H1 (cell line): ENCODE data around the gene VPS26B. TPM values are rescaled to one million over a fixed set of nuclear protein-coding genes. Genes with fewer than 3 reads are reported as not detected.

ENCODE experiments used
- CTCF ChIA-PET: fragments of 300-600 bp; sonication (Branson Sonifier 250); formaldehyde crosslinking; loops from one replicate; lab custom pipeline; 2021; ENCODE audit not compliant: partially characterized antibody; lab: Charles Lee
- POLR2A ChIA-PET: fragments of 300-600 bp; sonication (Branson Sonifier 250); formaldehyde crosslinking; loops from one replicate; lab custom pipeline; 2021; ENCODE audit warnings: inconsistent platforms; ENCODE audit not compliant: partially characterized antibody; lab: Charles Lee
- DNase-seq, 2 experiments: peaks; one replicate each; pipeline versions ENCODE4 v3.0.0 to v3.0.0-alpha.2; 2010 to 2022; ENCODE audit warnings: low spot score in 2 of 2, low read depth in 1 of 2, mixed read lengths in 1 of 2
- FAIRE-seq: peaks from 2 replicates; lab custom pipeline; 2011; peaks lifted over from hg19 to GRCh38; lab: Jason Lieb, UNC
- H2AFZ ChIP-seq: 2 replicates; pipeline ENCODE4 v1.8.1; 2012; ENCODE audit warnings: low read length, inconsistent platforms
- H2AK5ac ChIP-seq: 2 replicates; pipeline ENCODE4 v1.6.1; 2013; ENCODE audit warnings: low read depth, low read length
- H2BK120ac ChIP-seq: replicated peaks from 2 replicates; pipeline ENCODE3; 2013; ENCODE audit warnings: low read depth, low read length, inconsistent platforms
- H2BK12ac ChIP-seq: 2 replicates; pipeline ENCODE4 v1.6.1; 2013; ENCODE audit warnings: low read depth, low read length
- H2BK15ac ChIP-seq: 2 replicates; pipeline ENCODE4 v1.6.1; 2013; ENCODE audit warnings: low read length
- H2BK20ac ChIP-seq: 2 replicates; pipeline ENCODE4 v1.6.1; 2013; ENCODE audit warnings: low read length
- H2BK5ac ChIP-seq: 2 replicates; pipeline ENCODE4 v1.6.1; 2013; ENCODE audit warnings: low read depth, low read length
- H3K14ac ChIP-seq: 2 replicates; pipeline ENCODE4 v1.6.1; 2013; ENCODE audit warnings: inconsistent platforms; ENCODE audit not compliant: insufficient read length
- H3K18ac ChIP-seq: 2 replicates; pipeline ENCODE4 v1.6.1; 2013; ENCODE audit warnings: low read length; ENCODE audit errors: extremely low read depth
- H3K23ac ChIP-seq: 2 replicates; pipeline ENCODE4 v1.6.1; 2013; ENCODE audit warnings: inconsistent platforms; ENCODE audit not compliant: insufficient read length
- H3K23me2 ChIP-seq: 2 replicates; pipeline ENCODE4 v1.6.1; 2013; ENCODE audit warnings: low read depth, low read length
- H3K27ac ChIP-seq: 2 replicates; pipeline ENCODE4 v1.6.1; 2011; ENCODE audit warnings: low read depth, low read length, inconsistent platforms
- H3K27me3 ChIP-seq, 4 experiments: replicated peaks in 1 of 4; 1 replicate in 1 of 4; 2 replicates in 3 of 4; pipeline versions ENCODE4 v1.6.1 to v1.8.1; 2011 to 2013; ENCODE audit warnings: low read length in 3 of 4, mild to moderate bottlenecking in 3 of 4, inconsistent platforms in 2 of 4, mixed read lengths in 2 of 4, moderate library complexity in 1 of 4; ENCODE audit not compliant: control insufficient read depth in 3 of 4, insufficient read depth in 3 of 4; ENCODE audit errors: extremely low read depth in 1 of 4
- H3K36me3 ChIP-seq, 4 experiments: 2 replicates each; pipeline versions ENCODE4 v1.6.1 to v1.8.1; 2011 to 2013; ENCODE audit warnings: mild to moderate bottlenecking in 4 of 4, low read length in 3 of 4, moderate library complexity in 2 of 4, control low read depth in 1 of 4, inconsistent platforms in 1 of 4; ENCODE audit not compliant: insufficient read depth in 4 of 4, control insufficient read depth in 2 of 4
- H3K4ac ChIP-seq: replicated peaks from 2 replicates; pipeline ENCODE3; 2013; ENCODE audit warnings: low read length, low read depth, mixed read lengths, inconsistent platforms; ENCODE audit not compliant: insufficient read length
- H3K4me1 ChIP-seq, 4 experiments: replicated peaks in 1 of 4; 1 replicate in 1 of 4; 2 replicates in 3 of 4; pipeline versions ENCODE4 v1.6.1 to v1.8.1; 2011 to 2013; ENCODE audit warnings: low read length in 3 of 4, inconsistent platforms in 2 of 4, mixed read lengths in 1 of 4; ENCODE audit not compliant: insufficient read depth in 4 of 4, control insufficient read depth in 3 of 4
- H3K4me2 ChIP-seq, 2 experiments: 2 replicates each; pipeline versions ENCODE4 v1.6.1 to v1.8.1; 2011 to 2013; ENCODE audit warnings: low read depth in 2 of 2, low read length in 2 of 2, control low read depth in 1 of 2, inconsistent platforms in 1 of 2, mild to moderate bottlenecking in 1 of 2; ENCODE audit not compliant: insufficient read depth in 1 of 2
- H3K4me3 ChIP-seq, 4 experiments: fragments of 200-600, 300-600 bp in 1 of 4; sonication (generic), shearing (Covaris generic), sonication (Bioruptor Twin) in 1 of 4; 2 replicates each; pipeline versions ENCODE4 v1.5.1 to v1.8.1; 2011 to 2016; ENCODE audit warnings: low read length in 4 of 4, low read depth in 3 of 4, control low read depth in 2 of 4, inconsistent platforms in 2 of 4, mild to moderate bottlenecking in 2 of 4, mixed read lengths in 1 of 4, moderate library complexity in 1 of 4; ENCODE audit not compliant: insufficient read depth in 2 of 4; ENCODE audit errors: extremely low read depth in 1 of 4
- H3K56ac ChIP-seq: replicated peaks from 2 replicates; pipeline ENCODE3; 2013; ENCODE audit warnings: low read depth, mild to moderate bottlenecking, mixed read lengths, low read length, inconsistent platforms; ENCODE audit not compliant: insufficient read length
- H3K79me1 ChIP-seq: 2 replicates; pipeline ENCODE4 v1.6.1; 2013; ENCODE audit warnings: low read depth, low read length, control low read depth
- H3K79me2 ChIP-seq, 2 experiments: 2 replicates each; pipeline versions ENCODE4 v1.6.1 to v1.8.1; 2012 to 2013; ENCODE audit warnings: low read length in 2 of 2, mild to moderate bottlenecking in 2 of 2, inconsistent platforms in 1 of 2; ENCODE audit not compliant: insufficient read depth in 2 of 2, control insufficient read depth in 1 of 2
- H3K9ac ChIP-seq, 4 experiments: replicated peaks in 1 of 4; 1 replicate in 1 of 4; 2 replicates in 3 of 4; pipeline versions ENCODE4 v1.6.1 to v1.8.1; 2011 to 2013; ENCODE audit warnings: low read depth in 3 of 4, low read length in 3 of 4, control low read depth in 2 of 4, mild to moderate bottlenecking in 2 of 4, moderate library complexity in 2 of 4, inconsistent platforms in 1 of 4; ENCODE audit errors: extremely low read depth in 1 of 4
- H3K9me3 ChIP-seq, 2 experiments: 2 replicates each; pipeline versions ENCODE4 v1.6.1 to v1.8.1; 2012 to 2013; ENCODE audit warnings: mild to moderate bottlenecking in 2 of 2, moderate library complexity in 2 of 2, control low read depth in 1 of 2, inconsistent platforms in 1 of 2, low read depth in 1 of 2, low read length in 1 of 2, mixed read lengths in 1 of 2; ENCODE audit not compliant: insufficient read depth in 2 of 2
- H4K20me1 ChIP-seq, 2 experiments: replicated peaks in 1 of 2; 2 replicates each; pipeline versions ENCODE3 to v1.8.1; 2011 to 2013; ENCODE audit warnings: inconsistent platforms in 2 of 2, low read length in 2 of 2, mild to moderate bottlenecking in 1 of 2; ENCODE audit not compliant: insufficient read depth in 2 of 2, control insufficient read depth in 1 of 2
- H4K5ac ChIP-seq: 2 replicates; pipeline ENCODE4 v1.6.1; 2013; ENCODE audit warnings: low read length, low read depth, mixed read lengths, inconsistent platforms; ENCODE audit not compliant: insufficient read length
- H4K8ac ChIP-seq: 2 replicates; pipeline ENCODE4 v1.8.0; 2013; ENCODE audit warnings: mild to moderate bottlenecking, moderate library complexity, low read length, inconsistent platforms; ENCODE audit not compliant: insufficient read depth; ENCODE audit errors: extremely low read depth
- H4K91ac ChIP-seq: replicated peaks from 2 replicates; pipeline ENCODE3; 2013; ENCODE audit warnings: low read length, mixed read lengths, inconsistent platforms; ENCODE audit not compliant: insufficient read length
- CHD1 ChIP-seq: IDR thresholded peaks from 2 replicates; pipeline ENCODE4 v1.6.1; 2012; ENCODE audit warnings: low read depth, low read length, improper control_type of control experiment
- CTBP2 ChIP-seq: IDR thresholded peaks from 2 replicates; pipeline ENCODE4 v1.7.0; 2011; ENCODE audit warnings: borderline replicate concordance, mild to moderate bottlenecking, moderate library complexity, mixed read lengths, low read length; ENCODE audit not compliant: insufficient read depth, insufficient read length
- TEAD4 ChIP-seq: IDR thresholded peaks from 2 replicates; pipeline ENCODE4 v1.6.1; 2012; ENCODE audit warnings: low read depth, low read length, inconsistent platforms, mixed read lengths
- WGBS, 2 experiments: shearing (Covaris generic) in 1 of 2; methylation state at CpG; one replicate each; pipeline versions ENCODE4 v1.1.6 to v1.1.7; 2013 to 2015; ENCODE audit warnings: low lambda C conversion rate in 2 of 2, mixed read lengths in 2 of 2, inconsistent platforms in 1 of 2, low coverage in 1 of 2, missing lambda C conversion rate in 1 of 2; ENCODE audit not compliant: insufficient replicate concordance in 2 of 2, insufficient coverage in 1 of 2, insufficient read length in 1 of 2; ENCODE audit errors: extremely low coverage in 1 of 2, missing lambda C conversion rate in 1 of 2; 5-methylcytosine and 5-hydroxymethylcytosine counted together
- polyA plus RNA-seq, 7 experiments: library from polyadenylated mRNA; depleted of rRNA in 3 of 7; stranded (reverse) in 5 of 7; unstranded in 2 of 7; fragments of >200 nt in 5 of 7; fragments of 200-250 nt in 2 of 7; gene quantifications; 1 replicate in 5 of 7; 2 replicates in 1 of 7; 4 replicates in 1 of 7; pipeline versions ENCODE4 v1.2.1 to v1.2.3, GENCODE V29; 2011 to 2013; ENCODE audit warnings: missing spikeins in 2 of 7, mixed read lengths in 2 of 7
- total RNA-seq: library from RNA; stranded (reverse); fragmentation: NEBNext Ultra II Directional; extraction: Animal tissue kit (Norgen Biotek cat#: 25700); gene quantifications from 2 replicates; pipeline ENCODE4 v1.2.1, GENCODE V29; 2021

The VPS26B gene
- total and polyA plus RNA-seq, 2 of the 8 experiments (the other 6 are each of a cell fraction or from before 2014, with no cell fraction given), result 18.3 to 27.0 TPM

- Histone ChIP-seq H3K4me3 (no peak overlapping the region), H4K5ac (no peak overlapping the region), H4K91ac (no peak overlapping the region), H4K20me1 (no peaks in the 10 kb centered on the region), H3K27ac (no peak overlapping the region), H3K79me1 (no peaks in the 10 kb centered on the region), H3K56ac (no peak overlapping the region), H2BK20ac (no peak overlapping the region), H3K18ac (no peak overlapping the region), H2BK5ac (no peak overlapping the region; the same call in 1 of the 2 replicates), H3K23ac (no peak overlapping the region), H3K23me2 (no peaks in the 10 kb centered on the region), H3K4me2 (no peak overlapping the region), H2AFZ (no peak overlapping the region), H3K14ac (no peak overlapping the region), H3K9ac (no peak overlapping the region), H2BK120ac (no peak overlapping the region), H3K36me3 (peaks cover 3 to 20% (median 8%) of the 10 kb centered on the region in 4 experiments; a peak in 6 of 8 replicates), H3K4ac (no peak overlapping the region), H4K8ac (no peak overlapping the region), H2AK5ac (no peak overlapping the region), H2BK12ac (no peak overlapping the region), H3K79me2 (no peaks in the 10 kb centered on the region), H3K9me3 (no peaks in the 10 kb centered on the region), H3K4me1 (no peaks in the 10 kb centered on the region; a peak in 1 of 7 replicates), H2BK15ac (no peak overlapping the region), H3K27me3 (no peaks in the 10 kb centered on the region; a peak in 1 of 7 replicates)
- DNase-seq, result no peak
- FAIRE-seq, result no peak
- ChIA-PET CTCF (interaction anchor here (1.0 to 4.3 kb wide), 3 partner anchors 15 to 36 kb away, joined by 3 to 26 read pairs (median 4); no protein-coding TSS in a partner anchor), POLR2A (interaction anchor here (0.9 to 1.2 kb wide), 3 partner anchors 14 to 40 kb away, joined by 3 to 4 read pairs (median 3); partner anchors contain the start of genes ACAD8 and THYN1)
- 85% methylated on average over 19 of the region's 20 CpGs; no CpG with 5 or more reads in 1 of the 2 experiments for WGBS, 2 experiments
- TF ChIP-seq CHD1 (no peak), TEAD4 (no peak), CTBP2 (no peak)
Observed at GRCh38 chr11:134293119-134294113, 68.9 kb downstream of the VPS26B start.
